SK-N-SH treated with all-trans-retinoic acid at 6 μM for 48 hours (cell line): ENCODE measurements around the gene TTC33.
A peak's percentile ranks its signal among the peaks of the same experiment; 100 is the strongest.

Experiments used
- ATAC-seq: fragments of 200-7000 bp; cut with Tn5 transposase; 3 replicates; pipeline ENCODE4 v1.9.1; 2020; ENCODE audit warnings: mild to moderate bottlenecking, moderate library complexity
- BACH2 ChIP-seq: fragments of 250-450 bp; sonication (Bioruptor Pico); IDR thresholded peaks from 2 replicates; pipeline ENCODE4 v1.9.0; 2021; ENCODE audit warnings: mild to moderate bottlenecking, borderline replicate concordance
- CREB5 ChIP-seq: fragments of 250-450 bp; sonication (Bioruptor Pico); IDR thresholded peaks from 2 replicates; pipeline ENCODE4 v1.5.1; 2020; ENCODE audit warnings: low read depth, mild to moderate bottlenecking, moderate library complexity
- CSDC2 ChIP-seq: fragments of 250-450 bp; sonication (Bioruptor Pico); IDR thresholded peaks from 2 replicates; pipeline ENCODE4 v1.5.0; 2020; ENCODE audit warnings: mild to moderate bottlenecking, moderate library complexity
- CSRNP3 ChIP-seq: fragments of 250-450 bp; sonication (Bioruptor Pico); IDR thresholded peaks from 2 replicates; pipeline ENCODE4 v1.5.1; 2021; ENCODE audit warnings: mild to moderate bottlenecking, moderate library complexity
- ESRRG ChIP-seq: fragments of 250-450 bp; sonication (Bioruptor Pico); IDR thresholded peaks from 2 replicates; pipeline ENCODE4 v1.6.1; 2021; ENCODE audit warnings: mild to moderate bottlenecking
- GLIS3 ChIP-seq: fragments of 250-450 bp; sonication (Bioruptor Pico); IDR thresholded peaks from 2 replicates; pipeline ENCODE4 v1.5.0; 2020; ENCODE audit warnings: mild to moderate bottlenecking, moderate library complexity
- ISL1 ChIP-seq: fragments of 250-450 bp; sonication (Bioruptor Pico); IDR thresholded peaks from 2 replicates; pipeline ENCODE4 v2.1.2; 2022; ENCODE audit warnings: mild to moderate bottlenecking, moderate library complexity
- OSR1 ChIP-seq: fragments of 250-450 bp; sonication (Bioruptor Pico); IDR thresholded peaks from 2 replicates; pipeline ENCODE4 v1.8.0; 2022; ENCODE audit warnings: moderate library complexity, mild to moderate bottlenecking, inconsistent platforms
- PATZ1 ChIP-seq: fragments of 250-450 bp; sonication (Bioruptor Pico); IDR thresholded peaks from 2 replicates; pipeline ENCODE4 v1.8.0; 2020; ENCODE audit warnings: mild to moderate bottlenecking, moderate library complexity, borderline replicate concordance
- POU6F1 ChIP-seq: fragments of 250-450 bp; sonication (Bioruptor Pico); IDR thresholded peaks from 2 replicates; pipeline ENCODE4 v1.8.0; 2021; ENCODE audit warnings: low read depth, mild to moderate bottlenecking, moderate library complexity, borderline replicate concordance
- RARB ChIP-seq: fragments of 250-450 bp; sonication (Bioruptor Pico); IDR thresholded peaks from 2 replicates; pipeline ENCODE4 v1.8.0; 2021; ENCODE audit warnings: mild to moderate bottlenecking, moderate library complexity
- SNAI2 ChIP-seq: fragments of 250-450 bp; sonication (Bioruptor Pico); IDR thresholded peaks from 2 replicates; pipeline ENCODE4 v1.5.0; 2020; ENCODE audit warnings: mild to moderate bottlenecking, moderate library complexity
- TCF4 ChIP-seq: fragments of 250-450 bp; sonication (Bioruptor Pico); IDR thresholded peaks from 2 replicates; pipeline ENCODE4 v1.8.0; 2021; ENCODE audit warnings: mild to moderate bottlenecking, moderate library complexity, borderline replicate concordance
- TOX ChIP-seq: fragments of 250-450 bp; sonication (Bioruptor Pico); IDR thresholded peaks from 2 replicates; pipeline ENCODE4 v1.8.0; 2021; ENCODE audit warnings: mild to moderate bottlenecking, moderate library complexity, borderline replicate concordance
- TSHZ2 ChIP-seq: fragments of 250-450 bp; sonication (Bioruptor Pico); IDR thresholded peaks from 2 replicates; pipeline ENCODE4 v1.5.0; 2020; ENCODE audit warnings: mild to moderate bottlenecking, moderate library complexity
- ZC3H10 ChIP-seq: fragments of 250-450 bp; sonication (Bioruptor Pico); IDR thresholded peaks from 2 replicates; pipeline ENCODE4 v1.5.1; 2021; ENCODE audit warnings: mild to moderate bottlenecking, moderate library complexity
- ZFP30 ChIP-seq: fragments of 450-650 bp; formaldehyde crosslinking; IDR thresholded peaks from 2 replicates; pipeline ENCODE4 v1.5.0; 2022; ENCODE audit warnings: mild to moderate bottlenecking, moderate library complexity
- ZNF565 ChIP-seq: fragments of 450-650 bp; formaldehyde crosslinking; conservative IDR thresholded peaks from 2 replicates; pipeline ENCODE4 v1.5.0; 2020; ENCODE audit warnings: low read depth, mild to moderate bottlenecking, moderate library complexity
- ZNF70 ChIP-seq: fragments of 450-650 bp; formaldehyde crosslinking; IDR thresholded peaks from 2 replicates; pipeline ENCODE4 v1.5.0; 2020; ENCODE audit warnings: mild to moderate bottlenecking, moderate library complexity
- ZNF8 ChIP-seq: fragments of 450-650 bp; formaldehyde crosslinking; IDR thresholded peaks from 2 replicates; pipeline ENCODE4 v1.5.0; 2020; ENCODE audit warnings: mild to moderate bottlenecking, moderate library complexity

The TTC33 gene

GRCh38 chr5:40679148-40679912 lies 76.4 kb downstream of the TTC33 start:
- ATAC-seq = peak; percentile 99
- TF ChIP-seq OSR1 (CRISPR knock-in tag) (no peak), TOX (CRISPR knock-in tag) (no peak), RARB (no peak), ISL1 (CRISPR knock-in tag) (no peak), PATZ1 (no peak), ESRRG (CRISPR knock-in tag) (no peak), SNAI2 (no peak)
- TF ChIP-seq, all 23 proteins: peak for 0

GRCh38 chr5:40678460-40679147 lies 77.2 kb downstream of the TTC33 start:
- TF ChIP-seq ISL1 (CRISPR knock-in tag) = no peak
- no peak for TF ChIP-seq ZFP30 (CRISPR knock-in tag)
- no peak for TF ChIP-seq TSHZ2 (CRISPR knock-in tag)
- TF ChIP-seq ZNF70 (CRISPR knock-in tag) = no peak
- no peak for ATAC-seq

- TF ChIP-seq ZNF8 (CRISPR knock-in tag) (no peak), ZNF565 (CRISPR knock-in tag) (no peak), ZNF70 (CRISPR knock-in tag) (no peak), CSDC2 (CRISPR knock-in tag) (no peak), OSR1 (CRISPR knock-in tag) (no peak), CSRNP3 (CRISPR knock-in tag) (no peak)
Observed at GRCh38 chr5:40678026-40678425, 77.7 kb downstream of the TTC33 start.

GRCh38 chr5:40677456-40677855 lies 78.3 kb downstream of the TTC33 start:
- TF ChIP-seq ZC3H10 (no peak), GLIS3 (CRISPR knock-in tag) (no peak), TSHZ2 (CRISPR knock-in tag) (no peak), RARB (no peak), POU6F1 (CRISPR knock-in tag) (no peak), TCF4 (CRISPR knock-in tag) (no peak), BACH2 (CRISPR knock-in tag) (no peak), OSR1 (CRISPR knock-in tag) (no peak), CREB5 (CRISPR knock-in tag) (no peak), ZFP30 (CRISPR knock-in tag) (no peak), SNAI2 (no peak), ISL1 (CRISPR knock-in tag) (no peak)
- ATAC-seq = no peak

More at GRCh38 chr5:40678026-40678425, 77.7 kb downstream of the TTC33 start:
- no peak for ATAC-seq
